GM21515 (cell line): ENCODE data around the gene ELP1.
"Not testable (repeated sequence)": the region's sequence is repeated elsewhere in the genome, so short reads cannot be mapped to it uniquely, and the experiment has no call there.

Experiments
- ATAC-seq: cut with Tn5 transposase; IDR thresholded peaks from one replicate; pipeline ENCODE4 v1.9.1; 2021; ENCODE audit not compliant: unreplicated experiment

ELP1 gene, protein sequence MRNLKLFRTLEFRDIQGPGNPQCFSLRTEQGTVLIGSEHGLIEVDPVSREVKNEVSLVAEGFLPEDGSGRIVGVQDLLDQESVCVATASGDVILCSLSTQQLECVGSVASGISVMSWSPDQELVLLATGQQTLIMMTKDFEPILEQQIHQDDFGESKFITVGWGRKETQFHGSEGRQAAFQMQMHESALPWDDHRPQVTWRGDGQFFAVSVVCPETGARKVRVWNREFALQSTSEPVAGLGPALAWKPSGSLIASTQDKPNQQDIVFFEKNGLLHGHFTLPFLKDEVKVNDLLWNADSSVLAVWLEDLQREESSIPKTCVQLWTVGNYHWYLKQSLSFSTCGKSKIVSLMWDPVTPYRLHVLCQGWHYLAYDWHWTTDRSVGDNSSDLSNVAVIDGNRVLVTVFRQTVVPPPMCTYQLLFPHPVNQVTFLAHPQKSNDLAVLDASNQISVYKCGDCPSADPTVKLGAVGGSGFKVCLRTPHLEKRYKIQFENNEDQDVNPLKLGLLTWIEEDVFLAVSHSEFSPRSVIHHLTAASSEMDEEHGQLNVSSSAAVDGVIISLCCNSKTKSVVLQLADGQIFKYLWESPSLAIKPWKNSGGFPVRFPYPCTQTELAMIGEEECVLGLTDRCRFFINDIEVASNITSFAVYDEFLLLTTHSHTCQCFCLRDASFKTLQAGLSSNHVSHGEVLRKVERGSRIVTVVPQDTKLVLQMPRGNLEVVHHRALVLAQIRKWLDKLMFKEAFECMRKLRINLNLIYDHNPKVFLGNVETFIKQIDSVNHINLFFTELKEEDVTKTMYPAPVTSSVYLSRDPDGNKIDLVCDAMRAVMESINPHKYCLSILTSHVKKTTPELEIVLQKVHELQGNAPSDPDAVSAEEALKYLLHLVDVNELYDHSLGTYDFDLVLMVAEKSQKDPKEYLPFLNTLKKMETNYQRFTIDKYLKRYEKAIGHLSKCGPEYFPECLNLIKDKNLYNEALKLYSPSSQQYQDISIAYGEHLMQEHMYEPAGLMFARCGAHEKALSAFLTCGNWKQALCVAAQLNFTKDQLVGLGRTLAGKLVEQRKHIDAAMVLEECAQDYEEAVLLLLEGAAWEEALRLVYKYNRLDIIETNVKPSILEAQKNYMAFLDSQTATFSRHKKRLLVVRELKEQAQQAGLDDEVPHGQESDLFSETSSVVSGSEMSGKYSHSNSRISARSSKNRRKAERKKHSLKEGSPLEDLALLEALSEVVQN (N-terminal part only)

DNA sequence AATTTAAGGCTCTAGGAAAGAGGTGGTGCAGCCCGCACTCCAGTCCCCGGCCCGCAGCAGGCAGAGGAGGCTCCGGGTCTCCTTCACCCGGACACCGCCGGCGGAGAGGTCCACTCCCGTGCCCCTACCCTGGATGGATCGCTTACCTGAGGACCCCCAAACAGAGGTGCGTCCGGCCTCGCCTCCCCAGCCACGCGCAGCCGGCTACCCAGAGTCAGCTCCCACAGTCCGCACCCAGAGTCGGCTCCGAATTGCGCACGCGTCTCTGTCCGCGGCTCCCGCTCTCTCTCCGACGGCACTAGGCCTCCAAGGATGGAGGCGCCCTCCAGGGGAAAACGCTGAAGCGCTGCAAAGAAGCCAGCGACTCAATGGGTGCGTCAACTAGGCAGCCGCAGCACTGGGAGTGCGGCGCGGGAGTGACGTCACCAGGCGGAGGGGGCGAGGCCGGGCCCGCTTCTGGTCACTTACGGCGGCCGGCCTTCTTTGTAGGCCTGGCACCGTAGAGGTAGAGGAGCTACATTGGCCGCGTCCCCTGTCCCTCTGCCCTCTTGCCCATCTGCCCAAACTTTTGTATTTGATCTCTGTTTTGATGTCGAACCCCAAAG is at the start of gene ELP1:
Gene ELP1, minus strand, starts transcription at position 407 of the 605 bp plus-strand sequence. CDS start 2,978 bp downstream, outside the sequence.
- ATAC-seq, result peak; percentile 85

DNA sequence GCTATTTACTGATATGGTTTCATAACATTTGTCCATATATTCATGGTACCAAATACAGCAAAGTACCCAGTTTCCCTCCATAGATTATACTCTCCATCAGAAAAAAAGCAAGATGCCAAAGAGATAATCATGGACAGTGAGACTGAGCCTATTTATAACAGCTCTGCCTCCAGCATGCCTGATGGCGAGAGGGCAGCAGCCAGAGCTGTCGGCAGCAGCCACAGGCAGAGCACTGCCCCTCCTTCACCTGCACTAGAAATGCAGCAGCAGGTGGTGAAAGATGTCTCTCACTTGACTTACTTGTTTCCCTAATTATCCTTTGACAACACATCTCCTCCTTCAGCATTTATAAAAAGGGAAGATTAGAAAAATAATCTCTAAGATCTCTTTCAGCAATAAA is 47.0 kb upstream of the ELP1 start:
- no peak for ATAC-seq

DNA sequence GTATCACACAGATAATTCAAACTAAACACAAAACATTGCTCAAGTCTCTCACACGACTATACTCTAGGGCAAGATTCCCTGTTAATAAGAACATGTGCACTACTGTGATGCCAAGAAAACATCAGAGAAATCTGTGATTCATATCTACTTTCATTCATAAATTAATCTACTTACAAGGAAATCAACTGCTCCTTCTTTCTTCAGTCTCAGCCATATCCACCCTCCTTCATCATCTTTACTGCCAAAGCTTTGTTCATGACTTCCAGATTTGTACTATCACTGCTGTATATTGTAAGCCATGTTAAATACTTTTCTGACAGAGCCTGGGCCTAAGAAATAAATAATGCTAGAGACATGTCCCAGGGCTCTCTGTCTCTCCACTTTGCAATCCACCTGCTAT is 44.3 kb upstream of the ELP1 start:
- no peak for ATAC-seq

DNA sequence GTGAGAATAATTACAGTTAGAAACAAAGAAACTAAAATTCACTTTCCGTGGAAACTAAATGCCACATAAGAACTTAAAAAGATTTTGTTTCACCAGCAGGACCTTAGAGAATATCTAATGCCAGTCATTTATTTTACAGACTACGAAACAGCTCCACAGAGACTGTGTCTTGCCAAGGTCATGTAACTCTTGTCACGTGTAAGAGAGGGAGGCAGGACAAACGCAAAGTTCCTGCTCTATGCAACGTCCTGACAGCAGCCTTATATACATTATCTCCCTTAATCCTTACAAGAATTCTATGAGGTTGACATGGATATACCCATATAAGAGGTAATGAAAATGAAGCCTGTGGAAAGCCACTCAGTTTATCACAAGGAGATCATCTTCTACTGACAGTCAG is 40.0 kb upstream of the ELP1 start:
- no peak for ATAC-seq

DNA sequence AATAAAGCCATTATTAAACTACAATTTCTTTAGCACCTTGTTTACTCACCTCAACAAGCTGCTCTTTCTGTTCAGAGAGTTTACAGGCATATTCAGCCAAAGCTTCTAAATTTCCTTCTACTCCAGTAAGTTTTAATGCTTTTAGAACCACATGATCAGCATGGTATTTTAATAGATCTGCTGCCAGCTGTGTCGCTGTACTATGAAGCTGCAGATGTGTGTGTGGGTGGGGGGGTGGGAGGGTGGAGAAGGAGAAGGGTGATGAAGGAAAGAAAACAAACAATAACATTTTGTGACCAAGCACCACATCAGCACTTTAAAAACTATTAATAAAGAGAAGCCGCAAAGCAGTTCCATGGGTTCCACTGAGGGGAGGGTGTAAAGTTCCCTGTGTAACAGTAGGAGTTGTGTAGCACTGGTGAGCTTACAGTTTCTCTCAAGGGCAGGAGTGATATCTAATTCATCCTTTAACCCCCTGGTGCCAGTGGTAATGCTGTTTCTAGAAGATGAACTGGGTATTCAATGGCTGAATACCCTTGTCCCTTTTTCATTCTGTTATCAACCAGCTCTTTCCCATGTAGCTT is 38.8 kb upstream of the ELP1 start:
- no peak for ATAC-seq

DNA sequence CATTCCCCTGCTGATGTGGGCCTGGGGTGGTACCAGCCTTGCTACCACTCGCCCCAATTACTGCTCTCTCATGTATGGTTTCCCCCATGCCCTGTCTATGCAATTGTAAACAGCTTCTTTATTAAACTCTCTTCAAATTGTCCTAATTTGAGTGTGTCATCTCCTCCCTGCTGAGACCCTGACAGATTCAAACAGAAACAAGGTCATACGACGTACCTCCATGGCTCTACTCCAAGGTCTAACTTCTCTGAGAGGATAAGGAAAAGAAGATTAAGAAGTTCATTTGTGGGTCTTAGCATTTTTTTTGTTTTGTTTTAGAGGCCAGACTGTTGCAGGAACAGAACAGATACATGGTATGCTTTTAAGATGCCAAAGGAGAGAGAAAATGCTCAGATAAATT is 38.3 kb upstream of the ELP1 start:
- no peak for ATAC-seq

DNA sequence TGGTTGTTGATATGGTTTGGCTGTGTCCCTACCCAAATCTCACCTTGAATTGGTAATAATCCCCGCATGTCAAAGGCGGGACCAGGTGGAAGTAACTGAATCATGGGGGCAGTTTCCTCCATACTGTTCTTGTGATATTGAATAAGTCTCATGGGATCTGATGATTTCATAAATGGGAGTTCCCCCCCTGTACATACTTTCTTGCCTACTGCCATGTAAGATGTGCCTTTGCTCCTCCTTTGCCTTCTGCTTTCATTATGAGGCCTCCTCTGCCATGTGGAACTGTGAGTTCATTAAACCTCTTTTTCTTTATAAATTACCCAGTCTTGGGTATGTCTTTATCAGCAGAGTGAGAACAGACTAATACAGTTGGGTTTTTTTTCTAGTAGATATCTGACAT is 37.5 kb upstream of the ELP1 start:
- not testable (repeated sequence) for ATAC-seq

DNA sequence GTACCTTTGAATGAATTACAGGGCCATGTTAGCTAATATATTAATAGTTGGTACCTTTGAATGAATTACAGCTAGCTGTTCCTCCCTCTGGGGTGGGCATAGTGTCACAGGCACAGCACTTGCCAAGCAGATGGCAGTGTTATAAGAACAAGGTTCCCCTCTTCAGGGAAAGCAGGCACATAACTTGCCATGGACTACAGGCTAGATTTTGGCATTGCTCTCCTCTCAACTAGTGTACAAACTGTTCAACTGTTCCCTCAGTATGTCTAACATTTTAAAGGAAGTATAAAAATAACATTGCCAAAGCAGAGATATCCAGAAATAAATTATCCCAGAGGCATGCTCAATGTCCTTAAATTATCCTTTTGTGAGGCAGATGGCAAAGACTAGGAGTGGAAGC is 34.0 kb upstream of the ELP1 start:
- no peak for ATAC-seq

DNA sequence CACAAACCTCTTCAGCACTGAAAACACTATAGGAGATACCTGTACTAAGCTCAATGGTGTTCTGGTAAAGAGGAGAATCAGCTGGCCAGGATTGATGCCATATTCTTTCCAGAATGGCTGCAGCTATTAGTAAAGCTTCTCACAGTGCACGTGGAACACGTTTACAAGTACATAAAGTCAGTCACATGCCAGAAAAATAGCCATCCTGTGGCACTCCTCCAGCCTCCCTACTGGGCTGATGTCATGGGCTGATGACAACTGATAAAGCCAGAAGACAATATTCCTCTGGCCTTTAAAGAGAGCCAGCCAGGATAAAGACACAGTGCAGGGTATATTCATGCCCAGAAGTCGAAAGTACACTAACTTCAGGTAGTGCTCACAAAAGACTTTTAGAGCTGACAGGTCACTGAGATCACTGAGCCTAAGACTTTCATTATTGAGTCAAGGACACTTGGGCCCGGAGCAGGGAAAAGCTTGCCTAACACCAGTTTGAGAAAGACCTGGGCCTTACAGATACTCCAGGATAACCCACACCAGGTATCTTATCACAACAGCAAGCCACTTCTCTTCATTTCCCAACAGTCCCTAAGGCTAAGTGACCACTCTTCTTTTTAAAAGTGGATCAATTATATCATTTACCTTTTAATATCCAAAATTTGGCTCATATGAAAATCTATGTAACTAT is 29.7 kb upstream of the ELP1 start:
- ATAC-seq, result no peak

DNA sequence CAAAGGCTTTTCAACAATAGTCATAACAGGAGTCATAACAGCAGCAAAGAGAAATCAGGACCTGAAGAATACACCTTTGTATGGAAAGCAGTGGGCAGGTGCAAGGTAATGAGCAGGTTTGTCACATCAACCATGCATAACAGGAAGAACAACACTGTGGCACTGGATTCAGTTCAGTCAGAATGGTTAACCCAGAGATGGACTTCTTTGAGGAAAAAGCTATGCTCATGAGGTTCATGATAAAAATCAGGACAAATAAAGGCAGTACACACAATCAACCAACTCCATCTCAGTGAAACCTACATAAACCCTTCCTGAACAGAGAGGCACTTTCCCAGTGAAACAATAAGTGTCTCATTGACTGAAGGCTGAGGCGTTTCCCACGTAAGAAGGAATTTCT is 27.2 kb upstream of the ELP1 start:
- no peak for ATAC-seq

DNA sequence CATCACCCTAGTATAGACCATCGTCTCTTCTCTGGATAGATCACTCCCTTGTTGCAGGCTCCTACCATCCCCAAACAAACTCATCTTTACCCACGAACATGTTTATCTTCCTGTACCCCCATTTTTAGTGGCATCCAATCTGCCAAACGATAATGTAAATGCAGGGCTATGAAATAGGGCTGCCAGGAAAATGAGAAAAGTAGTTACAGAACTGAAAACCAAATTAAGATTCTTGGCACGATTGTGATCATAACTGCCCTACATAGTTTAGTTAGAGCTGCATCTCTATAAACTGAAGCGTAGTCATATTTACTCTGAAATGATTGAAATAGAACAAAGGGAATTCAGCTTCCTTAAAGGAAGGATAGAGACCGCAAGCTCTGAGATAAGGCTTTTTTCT is 26.4 kb upstream of the ELP1 start:
- ATAC-seq, result no peak

DNA sequence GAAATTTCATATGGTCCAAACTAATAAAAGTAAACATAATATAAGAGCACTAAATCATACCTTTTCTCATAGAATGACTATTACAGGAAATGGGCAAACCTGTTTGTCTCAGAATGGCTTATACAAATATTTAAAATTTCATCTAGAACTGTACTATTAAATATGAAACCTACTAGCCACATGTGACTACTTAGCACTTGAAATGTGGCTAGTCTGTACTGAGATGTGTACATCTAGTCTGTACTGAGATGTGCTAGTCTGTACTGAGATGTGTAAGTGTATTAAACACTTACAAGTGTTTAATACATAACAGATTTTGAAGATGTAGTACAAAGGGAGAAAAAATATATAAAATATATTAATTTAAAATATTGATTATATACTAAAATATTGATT is 22.7 kb upstream of the ELP1 start:
- ATAC-seq, result no peak

DNA sequence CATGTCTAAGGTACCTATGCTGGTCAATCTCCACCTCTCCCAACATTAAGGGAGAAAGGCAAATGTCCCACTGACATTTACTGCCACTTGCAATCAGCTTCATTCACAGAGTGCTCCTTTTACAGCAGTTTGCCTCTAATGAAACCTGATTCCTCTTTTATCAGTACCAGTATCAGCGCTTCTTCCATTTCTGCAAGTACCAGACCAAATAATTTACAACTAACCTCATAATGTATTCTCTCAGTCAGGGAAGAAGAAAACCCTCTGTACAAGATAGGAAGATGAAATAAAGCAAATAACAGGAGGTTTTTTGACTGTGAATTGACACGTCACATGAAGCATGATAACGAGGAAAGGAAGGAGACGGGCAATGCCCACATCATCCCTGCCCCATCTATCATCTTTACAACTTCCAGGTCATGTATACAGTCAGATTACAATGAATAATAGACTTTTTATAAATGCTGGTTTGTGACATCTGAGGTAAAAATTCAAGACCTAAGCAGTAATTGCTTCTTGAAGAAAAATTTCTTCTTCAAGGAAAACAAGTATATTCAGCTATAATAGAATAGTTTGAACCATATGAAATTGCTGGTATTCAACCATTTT is 22.2 kb upstream of the ELP1 start:
- ATAC-seq, result no peak

DNA sequence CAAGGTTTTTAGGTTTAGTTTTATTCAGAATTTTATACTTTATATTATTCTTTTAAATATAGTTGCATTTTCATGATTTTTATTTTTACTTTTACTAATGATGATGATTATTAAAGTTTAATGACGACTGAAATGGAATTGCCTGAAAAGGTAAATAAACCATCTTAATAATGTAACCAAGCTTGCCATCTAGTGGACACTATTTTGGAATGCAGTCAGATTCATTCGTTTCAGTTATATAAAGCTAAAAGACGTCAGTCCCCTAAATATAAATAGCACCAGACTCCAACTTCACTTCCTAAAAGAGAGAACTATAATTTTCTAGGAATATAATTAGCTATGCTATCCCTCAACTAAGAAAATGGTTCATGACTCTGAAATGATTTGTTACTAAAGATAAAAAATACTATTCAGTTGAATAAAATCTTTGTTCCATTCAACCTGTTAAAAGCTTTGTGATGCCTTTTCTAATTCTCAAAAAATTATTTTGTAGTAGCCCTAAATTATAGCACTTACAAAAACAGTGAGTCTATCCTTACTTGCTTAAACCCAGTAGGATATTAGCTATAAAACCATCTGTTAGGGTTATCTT is 20.2 kb upstream of the ELP1 start:
- ATAC-seq, result no peak

DNA sequence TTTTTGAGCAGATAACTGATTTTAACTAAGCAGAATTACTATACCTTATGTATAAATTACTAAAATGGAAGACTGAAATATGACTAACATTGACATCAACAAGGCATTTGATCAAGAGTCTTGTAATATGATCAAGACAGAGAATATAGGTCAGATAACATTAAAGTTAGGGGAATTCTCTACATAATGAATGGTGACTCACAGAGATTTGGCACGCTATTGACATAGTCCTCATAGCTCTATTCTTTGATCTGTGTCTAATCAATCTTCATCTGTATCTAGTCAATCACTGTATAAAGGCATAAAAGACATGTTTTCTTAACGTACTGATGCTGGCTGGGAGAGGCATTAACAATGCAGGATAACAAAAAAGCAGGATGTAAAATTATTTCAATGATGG is 17.7 kb upstream of the ELP1 start:
- ATAC-seq, result no peak

DNA sequence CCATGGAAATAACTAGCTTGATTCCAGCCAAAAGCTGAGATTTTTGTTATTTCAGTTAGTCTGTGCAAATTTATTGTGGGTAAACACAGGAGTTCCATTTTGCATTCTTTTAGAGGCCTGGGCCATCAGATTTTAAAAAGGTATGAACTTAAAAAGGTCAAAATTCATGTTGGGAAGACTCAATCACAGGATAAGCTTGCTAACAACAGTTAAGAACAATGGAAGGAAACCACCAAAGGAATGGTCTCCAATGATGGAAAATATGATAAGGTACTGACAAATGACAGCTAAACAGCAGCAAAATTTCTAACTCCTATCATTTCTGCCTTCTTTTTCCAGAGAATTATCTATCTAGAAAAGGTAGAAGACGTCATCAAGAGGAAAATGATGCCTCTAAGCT is 16.2 kb upstream of the ELP1 start:
- ATAC-seq, result no peak

DNA sequence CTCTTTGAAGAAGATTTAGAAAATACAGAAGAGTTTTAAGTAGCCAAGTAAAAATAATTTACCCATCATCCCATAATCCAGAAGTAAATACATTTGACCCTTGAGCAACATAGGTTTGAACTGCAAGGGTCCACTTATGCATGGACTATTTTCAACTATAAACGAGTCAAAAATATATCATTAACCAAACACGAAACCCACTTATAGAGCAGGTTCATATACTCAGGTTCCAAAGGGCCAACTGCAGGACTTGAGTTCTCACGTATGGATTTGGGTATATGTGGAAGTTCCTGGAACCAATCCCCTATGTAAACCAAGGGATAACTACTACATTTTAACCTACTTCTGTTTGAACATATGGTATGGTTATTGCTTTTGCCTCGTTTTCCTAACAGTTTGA is 6.1 kb upstream of the ELP1 start:
- no peak for ATAC-seq

DNA sequence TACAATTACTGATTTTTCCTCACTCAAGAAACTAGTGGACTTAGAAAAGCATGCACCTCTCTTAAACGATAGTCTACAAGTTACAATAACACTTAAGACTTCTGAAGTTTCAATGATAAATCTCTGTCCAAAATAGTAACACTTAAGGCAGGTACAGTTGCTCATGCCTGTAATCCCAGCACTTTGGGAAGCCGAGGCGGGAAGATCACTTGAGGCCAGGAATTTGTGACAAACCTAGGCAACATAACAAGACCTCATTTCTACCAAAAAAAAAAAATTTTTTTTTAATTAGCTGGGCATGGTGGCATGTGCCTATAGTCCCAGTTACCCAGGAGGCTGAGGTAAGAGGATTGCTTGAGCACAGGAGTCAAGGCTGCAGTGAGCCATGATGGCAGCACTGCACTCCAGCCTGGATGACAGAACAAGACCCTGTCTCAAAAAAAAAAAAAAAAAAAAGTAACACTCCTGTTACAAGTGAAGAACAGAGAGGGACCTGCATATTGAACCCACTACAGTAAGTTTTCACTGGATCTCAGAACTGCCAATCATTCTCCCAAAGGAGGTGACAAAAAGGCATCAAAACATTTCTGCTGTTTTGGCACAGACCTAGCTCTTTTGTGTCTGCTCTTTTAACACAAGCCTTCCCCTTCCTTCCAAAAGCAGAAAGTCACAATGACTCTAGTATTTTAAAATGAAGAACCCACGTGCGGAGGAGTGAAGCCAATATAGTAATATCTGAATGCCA is 3.8 kb upstream of the ELP1 start:
- ATAC-seq, result no peak
